Measurements from ENCODE around the gene FADD. TPM values are rescaled to one million over a fixed set of nuclear protein-coding genes. Genes with fewer than 3 reads are reported as not detected.

FADD gene
- total RNA-seq, 2 donors from 2014 or later: 7.1 to 11.1 TPM

DNA sequence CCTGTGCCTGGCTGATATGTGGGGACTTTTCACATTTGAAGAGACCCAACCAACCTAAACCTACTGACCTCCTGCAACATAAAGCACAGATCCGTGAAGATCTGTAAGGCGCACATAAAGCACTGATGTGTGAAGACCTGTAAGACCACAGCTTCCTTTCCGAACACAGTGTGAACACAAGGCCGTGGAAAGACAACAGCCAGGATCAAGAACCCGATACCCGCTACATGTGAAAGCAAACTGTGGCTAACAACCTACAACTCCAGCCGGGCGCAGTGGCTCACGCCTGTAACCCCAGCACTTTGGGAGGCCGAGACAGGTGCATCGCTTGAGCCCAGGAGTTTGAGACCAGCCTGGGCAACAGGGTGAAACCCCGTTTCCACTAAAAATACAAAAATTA lies 49.7 kb downstream of the FADD start:
- H3K4me1 ChIP-seq: no peaks in the 10 kb centered on the region
- no peak for TF ChIP-seq CTCF (IDR thresholded peaks at IDR 0.05)
- H3K9me3 ChIP-seq: no peaks in the 10 kb centered on the region
- no peak overlapping the region for H3K27ac ChIP-seq
- H3K36me3 ChIP-seq: no peaks in the 10 kb centered on the region
- H3K27me3 ChIP-seq: no peaks in the 10 kb centered on the region
- no peak overlapping the region for H3K4me3 ChIP-seq
- DNase-seq (ENCODE audit: low spot score): no peak

DNA sequence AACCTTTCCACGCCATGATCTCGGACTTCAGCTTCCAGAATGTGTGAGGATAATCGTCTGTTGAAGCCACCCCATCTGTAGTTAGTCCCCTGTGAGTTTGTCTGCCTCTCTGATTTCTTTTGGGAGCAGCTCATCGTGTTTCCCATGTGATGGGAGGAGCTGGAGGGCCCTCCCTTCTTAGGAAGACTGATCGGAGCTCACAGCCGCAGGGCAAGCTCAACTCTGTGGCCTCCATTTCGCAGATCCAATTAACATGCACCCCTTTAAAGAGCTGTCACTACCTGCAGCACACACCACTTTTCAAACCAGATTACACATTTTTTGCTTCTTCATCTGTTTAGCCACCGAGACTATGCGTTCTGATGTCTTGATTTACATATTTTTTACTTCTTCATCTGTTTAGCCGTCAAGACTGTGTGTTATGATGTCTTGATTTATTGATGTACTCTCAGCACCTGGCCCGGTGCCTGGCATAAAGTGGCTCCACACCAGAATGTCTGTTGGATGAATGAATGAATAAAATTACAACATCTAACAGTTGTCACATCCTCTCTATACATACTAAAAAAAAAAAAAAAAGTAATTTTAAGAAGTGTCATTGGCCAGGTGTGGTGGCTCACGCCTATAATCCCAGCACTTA lies 52.5 kb downstream of the FADD start:
- Histone ChIP-seq H3K27me3 (no peaks in the 10 kb centered on the region), H3K36me3 (no peaks in the 10 kb centered on the region), H3K9me3 (no peaks in the 10 kb centered on the region), H3K27ac (no peak overlapping the region), H3K4me1 (no peaks in the 10 kb centered on the region), H3K4me3 (no peak overlapping the region)
- no peak for TF ChIP-seq CTCF (IDR thresholded peaks at IDR 0.05)
- DNase-seq (ENCODE audit: low spot score): no peak

Other genes with a start within 250 kb of the FADD start
- gene ANO1, start 125.0 kb upstream of the FADD start, total RNA-seq: 10 to 100 TPM; 10.2 to 29.4 TPM
- gene PPFIA1, start 67.4 kb downstream of the FADD start, total RNA-seq: 10 to 100 TPM; 28.7 to 45.9 TPM
- gene CTTN, start 195.2 kb downstream of the FADD start, total RNA-seq: 10 to 100 TPM; 67.0 to 99.2 TPM